HepG2 (cell line): Measurements from ENCODE around the gene AMIGO3. TPM values are rescaled to one million over a fixed set of nuclear protein-coding genes. Genes with fewer than 3 reads are reported as not detected.

Experiments
- ARID2 ChIP-seq: sonication (generic); formaldehyde crosslinking; IDR thresholded peaks from 2 replicates; pipeline ENCODE4 v1.8.1; 2022; ENCODE audit warnings: mild to moderate bottlenecking, missing genetic modification reagents, borderline replicate concordance
- ATF7 ChIP-seq, 2 experiments: fragments of 450-650 bp in 1 of 2; sonication (generic) in 1 of 2; formaldehyde crosslinking in 1 of 2; IDR thresholded peaks; 2 replicates each; pipeline versions ENCODE4 v1.4.0 to v1.6.1; 2016 to 2020; ENCODE audit warnings: antibody characterized with exemption in 1 of 2, mild to moderate bottlenecking in 1 of 2, missing genetic modification reagents in 1 of 2
- CCAR2 ChIP-seq: fragments of 200-400 bp; formaldehyde crosslinking; optimal IDR thresholded peaks from 2 replicates; pipeline ENCODE3; 2018; ENCODE audit warnings: low read depth, mild to moderate bottlenecking, low read length, moderate library complexity
- POGZ ChIP-seq: sonication (generic); formaldehyde crosslinking; IDR thresholded peaks from 2 replicates; pipeline ENCODE4 v1.4.0; 2020; ENCODE audit warnings: mild to moderate bottlenecking, missing genetic modification reagents
- polyA plus RNA-seq, 8 experiments: library from polyadenylated mRNA; depleted of rRNA in 3 of 8; stranded (reverse) in 7 of 8; unstranded in 1 of 8; fragments of >200 nt; fragmentation: Illumina TruSeq in 4 of 8; extraction: Trizol in 4 of 8; gene quantifications; 2 replicates each; pipeline versions ENCODE4 v1.2.1 to v1.2.3, GENCODE V29; 2011 to 2016; ENCODE audit warnings: low read depth in 4 of 8, missing spikeins in 1 of 8, mixed read lengths in 1 of 8; ENCODE audit not compliant: insufficient read depth in 1 of 8
- total RNA-seq, 5 experiments: library from RNA; depleted of rRNA; stranded (reverse); fragments of >200 nt; fragmentation: Illumina TruSeq; extraction: Trizol; gene quantifications; 2 replicates each; pipeline ENCODE4 v1.2.3, GENCODE V29; 2016; ENCODE audit warnings: low read depth in 1 of 5
- TF ChIP-seq, protein P1 (sequence below): sonication (generic); formaldehyde crosslinking; IDR thresholded peaks from 2 replicates; pipeline ENCODE4 v1.4.0; 2020; ENCODE audit warnings: missing genetic modification reagents, borderline replicate concordance
- TF ChIP-seq, protein P2 (sequence below), 2 experiments: fragments of 450-650 bp in 1 of 2; sonication (generic) in 1 of 2; formaldehyde crosslinking in 1 of 2; IDR thresholded peaks; 2 replicates each; pipeline versions ENCODE4 v1.6.1 to v1.8.0; 2016 to 2022; ENCODE audit warnings: antibody characterized with exemption in 1 of 2, mild to moderate bottlenecking in 1 of 2, missing genetic modification reagents in 1 of 2
- TF ChIP-seq, protein P3 (sequence below): sonication (generic); formaldehyde crosslinking; IDR thresholded peaks from 2 replicates; pipeline ENCODE4 v1.4.0; 2020; ENCODE audit warnings: mild to moderate bottlenecking, missing genetic modification reagents
- TF ChIP-seq, protein P4 (sequence below), 2 experiments: sonication (generic) in 1 of 2; formaldehyde crosslinking in 1 of 2; IDR thresholded peaks; 2 replicates each; pipeline versions ENCODE4 v1.4.0 to v1.6.1; 2018 to 2020; ENCODE audit warnings: missing genetic modification reagents in 2 of 2, borderline replicate concordance in 1 of 2, low read depth in 1 of 2, mild to moderate bottlenecking in 1 of 2, missing biosample characterization in 1 of 2
- TF ChIP-seq, protein P5 (sequence below): fragments of 450-650 bp; IDR thresholded peaks from 2 replicates; pipeline ENCODE4 v1.6.1; 2016

Gene AMIGO3
- total and polyA plus RNA-seq, 2 of the 13 experiments (the other 11 are each of a cell fraction or from before 2014, with no cell fraction given): 0.35 TPM; not detected in 1

DNA sequence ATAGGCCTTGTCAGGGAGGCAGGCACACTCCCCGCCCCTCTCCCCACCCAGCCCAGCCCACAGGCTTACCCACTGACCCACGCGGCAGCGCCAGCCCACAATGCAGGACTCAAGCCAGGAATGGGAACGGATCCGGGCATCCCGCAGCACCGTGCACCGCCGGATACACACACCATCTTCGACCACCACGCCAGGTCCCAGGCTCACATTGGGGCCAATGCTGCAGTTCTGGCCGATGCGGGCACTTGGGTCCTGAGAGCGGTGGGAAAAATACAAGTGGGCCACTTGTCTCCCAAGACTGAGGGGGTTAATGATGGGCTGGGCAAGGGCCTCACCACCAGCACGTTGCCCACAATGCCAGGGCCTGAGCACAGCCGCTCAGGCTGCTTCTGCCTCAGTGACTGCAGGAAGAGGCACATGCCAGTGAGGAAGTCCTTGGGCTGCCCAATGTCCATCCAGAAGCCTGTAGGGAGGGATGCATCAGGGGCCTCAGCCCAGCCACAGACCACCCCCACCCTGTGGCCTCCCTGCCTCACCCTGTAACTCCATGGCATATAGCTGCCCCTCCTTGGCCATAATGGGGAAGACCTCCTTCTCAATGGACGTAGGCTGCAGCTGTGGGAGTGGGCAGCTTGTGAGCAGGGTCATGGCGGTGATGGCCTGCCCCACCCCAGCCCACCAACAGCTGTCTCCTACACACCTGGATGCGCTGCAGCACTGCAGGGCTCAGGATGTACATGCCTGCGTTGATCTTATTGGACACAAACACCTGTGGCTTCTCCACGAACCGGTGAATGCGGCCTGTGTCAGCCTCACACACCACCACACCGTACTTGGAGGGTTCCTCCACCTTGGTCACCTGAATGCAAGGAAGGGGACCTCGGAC is 2.7 kb upstream of the AMIGO3 start (continued):
- TF ChIP-seq, protein P1, sequence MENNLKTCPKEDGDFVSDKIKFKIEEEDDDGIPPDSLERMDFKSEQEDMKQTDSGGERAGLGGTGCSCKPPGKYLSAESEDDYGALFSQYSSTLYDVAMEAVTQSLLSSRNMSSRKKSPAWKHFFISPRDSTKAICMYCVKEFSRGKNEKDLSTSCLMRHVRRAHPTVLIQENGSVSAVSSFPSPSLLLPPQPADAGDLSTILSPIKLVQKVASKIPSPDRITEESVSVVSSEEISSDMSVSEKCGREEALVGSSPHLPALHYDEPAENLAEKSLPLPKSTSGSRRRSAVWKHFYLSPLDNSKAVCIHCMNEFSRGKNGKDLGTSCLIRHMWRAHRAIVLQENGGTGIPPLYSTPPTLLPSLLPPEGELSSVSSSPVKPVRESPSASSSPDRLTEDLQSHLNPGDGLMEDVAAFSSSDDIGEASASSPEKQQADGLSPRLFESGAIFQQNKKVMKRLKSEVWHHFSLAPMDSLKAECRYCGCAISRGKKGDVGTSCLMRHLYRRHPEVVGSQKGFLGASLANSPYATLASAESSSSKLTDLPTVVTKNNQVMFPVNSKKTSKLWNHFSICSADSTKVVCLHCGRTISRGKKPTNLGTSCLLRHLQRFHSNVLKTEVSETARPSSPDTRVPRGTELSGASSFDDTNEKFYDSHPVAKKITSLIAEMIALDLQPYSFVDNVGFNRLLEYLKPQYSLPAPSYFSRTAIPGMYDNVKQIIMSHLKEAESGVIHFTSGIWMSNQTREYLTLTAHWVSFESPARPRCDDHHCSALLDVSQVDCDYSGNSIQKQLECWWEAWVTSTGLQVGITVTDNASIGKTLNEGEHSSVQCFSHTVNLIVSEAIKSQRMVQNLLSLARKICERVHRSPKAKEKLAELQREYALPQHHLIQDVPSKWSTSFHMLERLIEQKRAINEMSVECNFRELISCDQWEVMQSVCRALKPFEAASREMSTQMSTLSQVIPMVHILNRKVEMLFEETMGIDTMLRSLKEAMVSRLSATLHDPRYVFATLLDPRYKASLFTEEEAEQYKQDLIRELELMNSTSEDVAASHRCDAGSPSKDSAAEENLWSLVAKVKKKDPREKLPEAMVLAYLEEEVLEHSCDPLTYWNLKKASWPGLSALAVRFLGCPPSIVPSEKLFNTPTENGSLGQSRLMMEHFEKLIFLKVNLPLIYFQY (CRISPR knock-in tag): no peak
- TF ChIP-seq CCAR2: no peak
- TF ChIP-seq, protein P2, sequence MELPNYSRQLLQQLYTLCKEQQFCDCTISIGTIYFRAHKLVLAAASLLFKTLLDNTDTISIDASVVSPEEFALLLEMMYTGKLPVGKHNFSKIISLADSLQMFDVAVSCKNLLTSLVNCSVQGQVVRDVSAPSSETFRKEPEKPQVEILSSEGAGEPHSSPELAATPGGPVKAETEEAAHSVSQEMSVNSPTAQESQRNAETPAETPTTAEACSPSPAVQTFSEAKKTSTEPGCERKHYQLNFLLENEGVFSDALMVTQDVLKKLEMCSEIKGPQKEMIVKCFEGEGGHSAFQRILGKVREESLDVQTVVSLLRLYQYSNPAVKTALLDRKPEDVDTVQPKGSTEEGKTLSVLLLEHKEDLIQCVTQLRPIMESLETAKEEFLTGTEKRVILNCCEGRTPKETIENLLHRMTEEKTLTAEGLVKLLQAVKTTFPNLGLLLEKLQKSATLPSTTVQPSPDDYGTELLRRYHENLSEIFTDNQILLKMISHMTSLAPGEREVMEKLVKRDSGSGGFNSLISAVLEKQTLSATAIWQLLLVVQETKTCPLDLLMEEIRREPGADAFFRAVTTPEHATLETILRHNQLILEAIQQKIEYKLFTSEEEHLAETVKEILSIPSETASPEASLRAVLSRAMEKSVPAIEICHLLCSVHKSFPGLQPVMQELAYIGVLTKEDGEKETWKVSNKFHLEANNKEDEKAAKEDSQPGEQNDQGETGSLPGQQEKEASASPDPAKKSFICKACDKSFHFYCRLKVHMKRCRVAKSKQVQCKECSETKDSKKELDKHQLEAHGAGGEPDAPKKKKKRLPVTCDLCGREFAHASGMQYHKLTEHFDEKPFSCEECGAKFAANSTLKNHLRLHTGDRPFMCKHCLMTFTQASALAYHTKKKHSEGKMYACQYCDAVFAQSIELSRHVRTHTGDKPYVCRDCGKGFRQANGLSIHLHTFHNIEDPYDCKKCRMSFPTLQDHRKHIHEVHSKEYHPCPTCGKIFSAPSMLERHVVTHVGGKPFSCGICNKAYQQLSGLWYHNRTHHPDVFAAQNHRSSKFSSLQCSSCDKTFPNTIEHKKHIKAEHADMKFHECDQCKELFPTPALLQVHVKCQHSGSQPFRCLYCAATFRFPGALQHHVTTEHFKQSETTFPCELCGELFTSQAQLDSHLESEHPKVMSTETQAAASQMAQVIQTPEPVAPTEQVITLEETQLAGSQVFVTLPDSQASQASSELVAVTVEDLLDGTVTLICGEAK (IDR thresholded peaks at IDR 0.05): no peak
- TF ChIP-seq, protein P2 (CRISPR knock-in tag; IDR thresholded peaks at IDR 0.05): no peak
- TF ChIP-seq POGZ (CRISPR knock-in tag): no peak
- TF ChIP-seq, protein P3, sequence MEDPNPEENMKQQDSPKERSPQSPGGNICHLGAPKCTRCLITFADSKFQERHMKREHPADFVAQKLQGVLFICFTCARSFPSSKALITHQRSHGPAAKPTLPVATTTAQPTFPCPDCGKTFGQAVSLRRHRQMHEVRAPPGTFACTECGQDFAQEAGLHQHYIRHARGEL (CRISPR knock-in tag): no peak
- TF ChIP-seq, protein P4, sequence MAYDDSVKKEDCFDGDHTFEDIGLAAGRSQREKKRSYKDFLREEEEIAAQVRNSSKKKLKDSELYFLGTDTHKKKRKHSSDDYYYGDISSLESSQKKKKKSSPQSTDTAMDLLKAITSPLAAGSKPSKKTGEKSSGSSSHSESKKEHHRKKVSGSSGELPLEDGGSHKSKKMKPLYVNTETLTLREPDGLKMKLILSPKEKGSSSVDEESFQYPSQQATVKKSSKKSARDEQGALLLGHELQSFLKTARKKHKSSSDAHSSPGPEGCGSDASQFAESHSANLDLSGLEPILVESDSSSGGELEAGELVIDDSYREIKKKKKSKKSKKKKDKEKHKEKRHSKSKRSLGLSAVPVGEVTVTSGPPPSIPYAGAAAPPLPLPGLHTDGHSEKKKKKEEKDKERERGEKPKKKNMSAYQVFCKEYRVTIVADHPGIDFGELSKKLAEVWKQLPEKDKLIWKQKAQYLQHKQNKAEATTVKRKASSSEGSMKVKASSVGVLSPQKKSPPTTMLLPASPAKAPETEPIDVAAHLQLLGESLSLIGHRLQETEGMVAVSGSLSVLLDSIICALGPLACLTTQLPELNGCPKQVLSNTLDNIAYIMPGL (CRISPR knock-in tag; IDR thresholded peaks at IDR 0.05; ENCODE audit: borderline replicate concordance in 1 of 2, low read depth in 1 of 2): no peak
- TF ChIP-seq, protein P5, sequence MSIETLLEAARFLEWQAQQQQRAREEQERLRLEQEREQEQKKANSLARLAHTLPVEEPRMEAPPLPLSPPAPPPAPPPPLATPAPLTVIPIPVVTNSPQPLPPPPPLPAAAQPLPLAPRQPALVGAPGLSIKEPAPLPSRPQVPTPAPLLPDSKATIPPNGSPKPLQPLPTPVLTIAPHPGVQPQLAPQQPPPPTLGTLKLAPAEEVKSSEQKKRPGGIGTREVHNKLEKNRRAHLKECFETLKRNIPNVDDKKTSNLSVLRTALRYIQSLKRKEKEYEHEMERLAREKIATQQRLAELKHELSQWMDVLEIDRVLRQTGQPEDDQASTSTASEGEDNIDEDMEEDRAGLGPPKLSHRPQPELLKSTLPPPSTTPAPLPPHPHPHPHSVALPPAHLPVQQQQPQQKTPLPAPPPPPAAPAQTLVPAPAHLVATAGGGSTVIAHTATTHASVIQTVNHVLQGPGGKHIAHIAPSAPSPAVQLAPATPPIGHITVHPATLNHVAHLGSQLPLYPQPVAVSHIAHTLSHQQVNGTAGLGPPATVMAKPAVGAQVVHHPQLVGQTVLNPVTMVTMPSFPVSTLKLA: no peak
- no peak for TF ChIP-seq ATF7 (IDR thresholded peaks at IDR 0.05)
- no peak for TF ChIP-seq ATF7 (CRISPR knock-in tag; IDR thresholded peaks at IDR 0.05)
- TF ChIP-seq ARID2: no peak
